ENCODE measurements around the gene MNX1.

MNX1 gene

GRCh38 chr7:157033483-157034473, 23.3 kb upstream of the MNX1 start:
- no peak overlapping the region for H3K27ac ChIP-seq
- no peak for DNase-seq (ENCODE audit: low read depth, low spot score)

GRCh38 chr7:157032644-157033482, 22.4 kb upstream of the MNX1 start:
- no peak overlapping the region for H3K27ac ChIP-seq
- no peak for DNase-seq (ENCODE audit: low read depth, low spot score)

GRCh38 chr7:157032128-157032527, 21.7 kb upstream of the MNX1 start:
- no peak overlapping the region for H3K27ac ChIP-seq
- DNase-seq (ENCODE audit: low read depth, low spot score), result no peak

- H3K27ac ChIP-seq, result peak overlapping the region; percentile 85
- no peak for DNase-seq (ENCODE audit: low read depth, low spot score)
Measured at GRCh38 chr7:157028199-157028903, 17.9 kb upstream of the MNX1 start.

- H3K27ac ChIP-seq, result peak overlapping the region; percentile 85
- peak; percentile 72 for DNase-seq (ENCODE audit: low read depth, low spot score)
Measured at GRCh38 chr7:157027568-157028198, 17.2 kb upstream of the MNX1 start.

- no peak overlapping the region for H3K27ac ChIP-seq
- DNase-seq (ENCODE audit: low read depth, low spot score), result no peak
Measured at GRCh38 chr7:157024716-157025115, 14.3 kb upstream of the MNX1 start.

- H3K27ac ChIP-seq, result no peak overlapping the region
Measured at GRCh38 chr7:157023589-157023905, 13.1 kb upstream of the MNX1 start.

GRCh38 chr7:157022681-157023588, 12.5 kb upstream of the MNX1 start:
- no peak for DNase-seq (ENCODE audit: low read depth, low spot score)
- H3K27ac ChIP-seq, result no peak overlapping the region

More at GRCh38 chr7:157023589-157023905, 13.1 kb upstream of the MNX1 start:
- DNase-seq (ENCODE audit: low read depth, low spot score), result no peak

- no peak for DNase-seq (ENCODE audit: low read depth, low spot score)
Measured at GRCh38 chr7:157021871-157022680, 11.6 kb upstream of the MNX1 start.

GRCh38 chr7:157021071-157021870, 10.8 kb upstream of the MNX1 start:
- no peak for DNase-seq (ENCODE audit: low read depth, low spot score)
- no peak overlapping the region for H3K27ac ChIP-seq

More at GRCh38 chr7:157021871-157022680, 11.6 kb upstream of the MNX1 start:
- H3K27ac ChIP-seq, result no peak overlapping the region

- DNase-seq (ENCODE audit: low read depth, low spot score), result no peak
- no peak overlapping the region for H3K27ac ChIP-seq
Measured at GRCh38 chr7:157020514-157021070, 10.1 kb upstream of the MNX1 start.

- H3K27ac ChIP-seq, result no peak overlapping the region
- DNase-seq (ENCODE audit: low read depth, low spot score), result no peak
Measured at GRCh38 chr7:157019718-157020451, 9.4 kb upstream of the MNX1 start.

GRCh38 chr7:157018997-157019608, 8.6 kb upstream of the MNX1 start:
- no peak overlapping the region for H3K27ac ChIP-seq
- no peak for DNase-seq (ENCODE audit: low read depth, low spot score)

GRCh38 chr7:157018328-157018996, 8.0 kb upstream of the MNX1 start:
- DNase-seq (ENCODE audit: low read depth, low spot score), result no peak
- H3K27ac ChIP-seq, result no peak overlapping the region

- DNase-seq (ENCODE audit: low read depth, low spot score), result no peak
- H3K27ac ChIP-seq, result no peak overlapping the region
Measured at GRCh38 chr7:157017603-157018327, 7.3 kb upstream of the MNX1 start.

All from epithelial cell of prostate (primary cell).